ENCODE results near the gene EPAS1. TPM values are rescaled to one million over a fixed set of nuclear protein-coding genes. Genes with fewer than 3 reads are reported as not detected.

Gene EPAS1
- total RNA-seq, 3 donors from 2014 or later, result 92.5 to 274 (median 229) TPM

DNA sequence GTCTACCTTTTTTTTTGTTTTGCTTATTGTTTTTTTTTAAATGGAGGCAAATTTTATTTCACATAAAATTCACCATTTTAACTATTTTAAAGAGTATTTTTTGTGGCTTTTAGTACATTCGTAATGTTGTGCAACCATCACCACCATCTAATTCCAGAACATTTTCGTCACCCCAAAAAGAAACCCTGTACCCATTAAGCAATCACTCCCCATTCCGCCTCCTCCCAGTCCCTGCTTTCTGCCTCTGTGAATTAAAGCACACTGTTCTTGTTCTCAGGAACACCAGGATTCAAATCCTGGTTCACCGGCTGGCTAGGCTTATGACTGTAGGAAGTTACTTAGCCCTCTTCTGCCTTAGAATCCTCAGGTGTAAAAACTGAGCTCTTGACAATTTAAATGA, 36.9 kb upstream of the EPAS1 start:
- intact Hi-C loops (cut with DNase I; ENCODE audit: low total_unique reads), result no loop called here
- TF ChIP-seq POLR2A (IDR thresholded peaks at IDR 0.05) (no peak), POLR2AphosphoS5 (IDR thresholded peaks at IDR 0.05) (no peak)
- TF ChIP-seq, protein P1, sequence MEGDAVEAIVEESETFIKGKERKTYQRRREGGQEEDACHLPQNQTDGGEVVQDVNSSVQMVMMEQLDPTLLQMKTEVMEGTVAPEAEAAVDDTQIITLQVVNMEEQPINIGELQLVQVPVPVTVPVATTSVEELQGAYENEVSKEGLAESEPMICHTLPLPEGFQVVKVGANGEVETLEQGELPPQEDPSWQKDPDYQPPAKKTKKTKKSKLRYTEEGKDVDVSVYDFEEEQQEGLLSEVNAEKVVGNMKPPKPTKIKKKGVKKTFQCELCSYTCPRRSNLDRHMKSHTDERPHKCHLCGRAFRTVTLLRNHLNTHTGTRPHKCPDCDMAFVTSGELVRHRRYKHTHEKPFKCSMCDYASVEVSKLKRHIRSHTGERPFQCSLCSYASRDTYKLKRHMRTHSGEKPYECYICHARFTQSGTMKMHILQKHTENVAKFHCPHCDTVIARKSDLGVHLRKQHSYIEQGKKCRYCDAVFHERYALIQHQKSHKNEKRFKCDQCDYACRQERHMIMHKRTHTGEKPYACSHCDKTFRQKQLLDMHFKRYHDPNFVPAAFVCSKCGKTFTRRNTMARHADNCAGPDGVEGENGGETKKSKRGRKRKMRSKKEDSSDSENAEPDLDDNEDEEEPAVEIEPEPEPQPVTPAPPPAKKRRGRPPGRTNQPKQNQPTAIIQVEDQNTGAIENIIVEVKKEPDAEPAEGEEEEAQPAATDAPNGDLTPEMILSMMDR (IDR thresholded peaks at IDR 0.05), result no peak
- no peak for DNase-seq (ENCODE audit: low spot score in 2 of 2)
- Histone ChIP-seq H3K27ac (no peak overlapping the region), H3K4me1 (no peaks in the 10 kb centered on the region), H3K4me3 (no peak overlapping the region), H3K36me3 (no peaks in the 10 kb centered on the region), H3K9me3 (no peaks in the 10 kb centered on the region), H3K27me3 (no peaks in the 10 kb centered on the region)

DNA sequence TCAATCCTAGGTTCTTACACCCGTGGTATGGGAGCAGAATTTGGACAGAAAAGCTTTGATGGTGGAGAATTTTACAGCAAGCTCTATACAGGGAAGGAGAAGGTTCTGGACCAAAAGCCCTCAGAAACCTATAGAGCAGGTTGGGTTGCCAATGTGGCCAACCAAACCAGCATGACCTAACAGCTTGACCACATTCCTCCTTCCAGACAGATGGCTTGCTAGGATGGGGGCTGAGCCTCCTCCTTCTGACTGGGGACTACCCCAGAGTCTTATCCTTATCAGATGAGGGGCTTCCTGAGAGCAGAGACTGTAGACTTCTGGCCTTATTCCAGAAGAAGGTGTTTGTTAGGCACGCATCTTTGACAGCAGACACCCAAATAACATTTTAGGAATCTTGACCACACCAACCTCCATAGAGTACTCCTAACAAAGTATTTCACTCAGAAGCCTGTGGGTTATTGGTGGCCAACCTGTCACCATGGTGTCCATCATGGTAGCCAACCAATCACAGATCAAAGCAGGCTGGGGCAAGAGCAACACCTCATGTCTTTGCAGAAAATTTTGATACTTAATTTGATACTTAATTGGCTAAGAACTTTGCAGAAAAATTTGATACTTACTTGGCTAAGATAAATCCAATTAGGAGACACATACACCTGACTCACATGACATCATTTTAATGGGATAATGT, 34.8 kb upstream of the EPAS1 start:
- no peaks in the 10 kb centered on the region for H3K27me3 ChIP-seq
- no peak overlapping the region for H3K27ac ChIP-seq
- no peaks in the 10 kb centered on the region for H3K9me3 ChIP-seq
- H3K36me3 ChIP-seq, result no peaks in the 10 kb centered on the region
- intact Hi-C loops (cut with DNase I; ENCODE audit: low total_unique reads), result no loop called here
- TF ChIP-seq POLR2A (IDR thresholded peaks at IDR 0.05), result no peak
- no peak for TF ChIP-seq POLR2AphosphoS5 (IDR thresholded peaks at IDR 0.05)
- TF ChIP-seq, protein P1 (IDR thresholded peaks at IDR 0.05), result no peak
- no peak overlapping the region for H3K4me3 ChIP-seq
- no peak for DNase-seq (ENCODE audit: low spot score in 2 of 2)
- no peaks in the 10 kb centered on the region for H3K4me1 ChIP-seq

DNA sequence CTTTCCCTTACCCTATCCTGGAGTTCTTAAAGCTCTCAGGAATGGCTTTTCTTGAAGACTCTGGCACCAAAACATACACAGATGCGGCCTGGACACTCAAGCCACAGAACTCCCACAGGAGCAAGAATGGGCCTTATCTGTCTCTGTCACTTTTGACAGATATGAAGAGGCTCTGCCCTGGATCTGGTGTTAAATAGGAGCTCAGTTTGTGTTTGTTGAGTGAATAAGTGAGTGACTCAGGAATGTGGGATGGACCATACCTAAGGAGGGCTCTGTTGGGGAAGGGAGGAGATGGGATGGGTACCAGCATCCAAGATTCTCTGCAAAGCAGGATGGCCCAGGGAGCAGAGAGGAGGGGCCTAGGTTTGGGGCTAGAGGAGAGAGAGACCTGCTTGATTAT, 33.9 kb upstream of the EPAS1 start:
- no peak for TF ChIP-seq POLR2AphosphoS5 (IDR thresholded peaks at IDR 0.05)
- TF ChIP-seq, protein P1 (IDR thresholded peaks at IDR 0.05), result no peak
- TF ChIP-seq POLR2A (IDR thresholded peaks at IDR 0.05), result no peak
- intact Hi-C loops (cut with DNase I; ENCODE audit: low total_unique reads), result no loop called here
- Histone ChIP-seq H3K27me3 (no peaks in the 10 kb centered on the region), H3K27ac (no peak overlapping the region), H3K4me3 (no peak overlapping the region), H3K4me1 (no peaks in the 10 kb centered on the region), H3K9me3 (no peaks in the 10 kb centered on the region), H3K36me3 (no peaks in the 10 kb centered on the region)
- no peak for DNase-seq (ENCODE audit: low spot score in 2 of 2)

DNA sequence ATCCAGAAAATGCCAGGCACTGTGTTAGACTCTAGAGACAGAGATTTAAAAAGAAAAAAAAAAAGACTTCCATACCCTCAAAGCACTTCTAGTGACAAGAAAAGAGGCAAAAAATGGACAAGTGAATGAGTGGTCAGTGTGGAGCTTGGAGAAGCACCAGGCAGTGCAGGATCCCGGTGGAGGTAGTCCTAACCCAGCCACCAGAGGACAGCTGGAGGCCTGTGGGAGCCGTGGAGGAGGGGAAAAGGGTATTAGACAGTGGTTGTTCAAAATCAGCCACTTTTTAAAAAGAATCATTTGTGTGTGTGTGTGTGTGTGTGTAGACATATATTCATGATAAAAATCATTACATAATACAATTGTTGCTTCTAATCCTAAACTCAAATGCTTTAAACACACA, 32.8 kb upstream of the EPAS1 start:
- no peak overlapping the region for H3K4me3 ChIP-seq
- intact Hi-C loops (cut with DNase I; ENCODE audit: low total_unique reads), result no loop called here

DNA sequence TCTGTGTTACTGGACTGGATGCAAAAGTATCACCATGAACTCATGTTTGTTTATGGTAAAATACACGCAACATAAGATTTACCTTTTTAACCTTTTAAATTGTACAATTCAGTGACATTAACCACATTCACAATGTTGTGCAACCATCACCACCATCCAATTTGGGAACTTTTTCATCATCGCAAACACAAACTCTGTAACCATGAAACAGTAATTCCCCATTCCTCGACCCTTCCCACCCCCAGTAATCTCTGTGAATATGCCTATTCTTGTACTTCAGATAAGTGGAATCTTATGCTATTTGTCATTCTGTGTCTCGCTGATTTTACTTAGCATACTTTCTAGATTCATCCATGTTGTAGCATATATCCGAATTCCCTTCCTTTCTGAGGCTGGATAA, 31.1 kb upstream of the EPAS1 start:
- Histone ChIP-seq H3K27ac (no peak overlapping the region), H3K4me3 (no peak overlapping the region), H3K4me1 (no peaks in the 10 kb centered on the region), H3K9me3 (no peaks in the 10 kb centered on the region), H3K36me3 (no peaks in the 10 kb centered on the region), H3K27me3 (no peaks in the 10 kb centered on the region)
- TF ChIP-seq, protein P1 (IDR thresholded peaks at IDR 0.05), result no peak
- no peak for TF ChIP-seq POLR2A (IDR thresholded peaks at IDR 0.05)
- no peak for TF ChIP-seq POLR2AphosphoS5 (IDR thresholded peaks at IDR 0.05)
- no peak for DNase-seq (ENCODE audit: low spot score in 2 of 2)
- intact Hi-C loops (cut with DNase I; ENCODE audit: low total_unique reads), result no loop called here

More for the DNA sequence above, 32.8 kb upstream of the EPAS1 start:
- no peak overlapping the region for H3K27ac ChIP-seq
- H3K9me3 ChIP-seq, result no peaks in the 10 kb centered on the region
- no peak for DNase-seq (ENCODE audit: low spot score in 2 of 2)
- no peak for TF ChIP-seq POLR2A (IDR thresholded peaks at IDR 0.05)
- no peaks in the 10 kb centered on the region for H3K4me1 ChIP-seq
- H3K27me3 ChIP-seq, result no peaks in the 10 kb centered on the region
- H3K36me3 ChIP-seq, result no peaks in the 10 kb centered on the region

Data from breast epithelium (tissue), 4 donors.